H1 (cell line): Measurements from ENCODE around the gene NDUFB2. TPM values are rescaled to one million over a fixed set of nuclear protein-coding genes. Genes with fewer than 3 reads are reported as not detected.

Source experiments
- CTCF ChIA-PET: fragments of 300-600 bp; sonication (Branson Sonifier 250); formaldehyde crosslinking; loops from one replicate; lab custom pipeline; 2021; ENCODE audit not compliant: partially characterized antibody; lab: Charles Lee
- POLR2A ChIA-PET: fragments of 300-600 bp; sonication (Branson Sonifier 250); formaldehyde crosslinking; loops from one replicate; lab custom pipeline; 2021; ENCODE audit warnings: inconsistent platforms; ENCODE audit not compliant: partially characterized antibody; lab: Charles Lee
- DNase-seq, 2 experiments: peaks; one replicate each; pipeline versions ENCODE4 v3.0.0 to v3.0.0-alpha.2; 2010 to 2022; ENCODE audit warnings: low spot score in 2 of 2, low read depth in 1 of 2, mixed read lengths in 1 of 2
- FAIRE-seq: peaks from 2 replicates; lab custom pipeline; 2011; peaks lifted over from hg19 to GRCh38; lab: Jason Lieb, UNC
- H2AFZ ChIP-seq: 2 replicates; pipeline ENCODE4 v1.8.1; 2012; ENCODE audit warnings: low read length, inconsistent platforms
- H2AK5ac ChIP-seq: 2 replicates; pipeline ENCODE4 v1.6.1; 2013; ENCODE audit warnings: low read depth, low read length
- H2BK120ac ChIP-seq: replicated peaks from 2 replicates; pipeline ENCODE3; 2013; ENCODE audit warnings: low read depth, low read length, inconsistent platforms
- H2BK12ac ChIP-seq: 2 replicates; pipeline ENCODE4 v1.6.1; 2013; ENCODE audit warnings: low read depth, low read length
- H2BK15ac ChIP-seq: 2 replicates; pipeline ENCODE4 v1.6.1; 2013; ENCODE audit warnings: low read length
- H2BK20ac ChIP-seq: 2 replicates; pipeline ENCODE4 v1.6.1; 2013; ENCODE audit warnings: low read length
- H2BK5ac ChIP-seq: 2 replicates; pipeline ENCODE4 v1.6.1; 2013; ENCODE audit warnings: low read depth, low read length
- H3K14ac ChIP-seq: 2 replicates; pipeline ENCODE4 v1.6.1; 2013; ENCODE audit warnings: inconsistent platforms; ENCODE audit not compliant: insufficient read length
- H3K18ac ChIP-seq: 2 replicates; pipeline ENCODE4 v1.6.1; 2013; ENCODE audit warnings: low read length; ENCODE audit errors: extremely low read depth
- H3K23ac ChIP-seq: 2 replicates; pipeline ENCODE4 v1.6.1; 2013; ENCODE audit warnings: inconsistent platforms; ENCODE audit not compliant: insufficient read length
- H3K23me2 ChIP-seq: 2 replicates; pipeline ENCODE4 v1.6.1; 2013; ENCODE audit warnings: low read depth, low read length
- H3K27ac ChIP-seq: 2 replicates; pipeline ENCODE4 v1.6.1; 2011; ENCODE audit warnings: low read depth, low read length, inconsistent platforms
- H3K27me3 ChIP-seq, 4 experiments: replicated peaks in 1 of 4; 1 replicate in 1 of 4; 2 replicates in 3 of 4; pipeline versions ENCODE4 v1.6.1 to v1.8.1; 2011 to 2013; ENCODE audit warnings: low read length in 3 of 4, mild to moderate bottlenecking in 3 of 4, inconsistent platforms in 2 of 4, mixed read lengths in 2 of 4, moderate library complexity in 1 of 4; ENCODE audit not compliant: control insufficient read depth in 3 of 4, insufficient read depth in 3 of 4; ENCODE audit errors: extremely low read depth in 1 of 4
- H3K36me3 ChIP-seq, 4 experiments: 2 replicates each; pipeline versions ENCODE4 v1.6.1 to v1.8.1; 2011 to 2013; ENCODE audit warnings: mild to moderate bottlenecking in 4 of 4, low read length in 3 of 4, moderate library complexity in 2 of 4, control low read depth in 1 of 4, inconsistent platforms in 1 of 4; ENCODE audit not compliant: insufficient read depth in 4 of 4, control insufficient read depth in 2 of 4
- H3K4ac ChIP-seq: replicated peaks from 2 replicates; pipeline ENCODE3; 2013; ENCODE audit warnings: low read length, low read depth, mixed read lengths, inconsistent platforms; ENCODE audit not compliant: insufficient read length
- H3K4me1 ChIP-seq, 4 experiments: replicated peaks in 1 of 4; 1 replicate in 1 of 4; 2 replicates in 3 of 4; pipeline versions ENCODE4 v1.6.1 to v1.8.1; 2011 to 2013; ENCODE audit warnings: low read length in 3 of 4, inconsistent platforms in 2 of 4, mixed read lengths in 1 of 4; ENCODE audit not compliant: insufficient read depth in 4 of 4, control insufficient read depth in 3 of 4
- H3K4me2 ChIP-seq, 2 experiments: 2 replicates each; pipeline versions ENCODE4 v1.6.1 to v1.8.1; 2011 to 2013; ENCODE audit warnings: low read depth in 2 of 2, low read length in 2 of 2, control low read depth in 1 of 2, inconsistent platforms in 1 of 2, mild to moderate bottlenecking in 1 of 2; ENCODE audit not compliant: insufficient read depth in 1 of 2
- H3K4me3 ChIP-seq, 4 experiments: fragments of 200-600, 300-600 bp in 1 of 4; sonication (generic), shearing (Covaris generic), sonication (Bioruptor Twin) in 1 of 4; 2 replicates each; pipeline versions ENCODE4 v1.5.1 to v1.8.1; 2011 to 2016; ENCODE audit warnings: low read length in 4 of 4, low read depth in 3 of 4, control low read depth in 2 of 4, inconsistent platforms in 2 of 4, mild to moderate bottlenecking in 2 of 4, mixed read lengths in 1 of 4, moderate library complexity in 1 of 4; ENCODE audit not compliant: insufficient read depth in 2 of 4; ENCODE audit errors: extremely low read depth in 1 of 4
- H3K56ac ChIP-seq: replicated peaks from 2 replicates; pipeline ENCODE3; 2013; ENCODE audit warnings: low read depth, mild to moderate bottlenecking, mixed read lengths, low read length, inconsistent platforms; ENCODE audit not compliant: insufficient read length
- H3K79me1 ChIP-seq: 2 replicates; pipeline ENCODE4 v1.6.1; 2013; ENCODE audit warnings: low read depth, low read length, control low read depth
- H3K79me2 ChIP-seq, 2 experiments: 2 replicates each; pipeline versions ENCODE4 v1.6.1 to v1.8.1; 2012 to 2013; ENCODE audit warnings: low read length in 2 of 2, mild to moderate bottlenecking in 2 of 2, inconsistent platforms in 1 of 2; ENCODE audit not compliant: insufficient read depth in 2 of 2, control insufficient read depth in 1 of 2
- H3K9ac ChIP-seq, 4 experiments: replicated peaks in 1 of 4; 1 replicate in 1 of 4; 2 replicates in 3 of 4; pipeline versions ENCODE4 v1.6.1 to v1.8.1; 2011 to 2013; ENCODE audit warnings: low read depth in 3 of 4, low read length in 3 of 4, control low read depth in 2 of 4, mild to moderate bottlenecking in 2 of 4, moderate library complexity in 2 of 4, inconsistent platforms in 1 of 4; ENCODE audit errors: extremely low read depth in 1 of 4
- H3K9me3 ChIP-seq, 2 experiments: 2 replicates each; pipeline versions ENCODE4 v1.6.1 to v1.8.1; 2012 to 2013; ENCODE audit warnings: mild to moderate bottlenecking in 2 of 2, moderate library complexity in 2 of 2, control low read depth in 1 of 2, inconsistent platforms in 1 of 2, low read depth in 1 of 2, low read length in 1 of 2, mixed read lengths in 1 of 2; ENCODE audit not compliant: insufficient read depth in 2 of 2
- H4K20me1 ChIP-seq, 2 experiments: replicated peaks in 1 of 2; 2 replicates each; pipeline versions ENCODE3 to v1.8.1; 2011 to 2013; ENCODE audit warnings: inconsistent platforms in 2 of 2, low read length in 2 of 2, mild to moderate bottlenecking in 1 of 2; ENCODE audit not compliant: insufficient read depth in 2 of 2, control insufficient read depth in 1 of 2
- H4K5ac ChIP-seq: 2 replicates; pipeline ENCODE4 v1.6.1; 2013; ENCODE audit warnings: low read length, low read depth, mixed read lengths, inconsistent platforms; ENCODE audit not compliant: insufficient read length
- H4K8ac ChIP-seq: 2 replicates; pipeline ENCODE4 v1.8.0; 2013; ENCODE audit warnings: mild to moderate bottlenecking, moderate library complexity, low read length, inconsistent platforms; ENCODE audit not compliant: insufficient read depth; ENCODE audit errors: extremely low read depth
- H4K91ac ChIP-seq: replicated peaks from 2 replicates; pipeline ENCODE3; 2013; ENCODE audit warnings: low read length, mixed read lengths, inconsistent platforms; ENCODE audit not compliant: insufficient read length
- CBX8 ChIP-seq: fragments of 300-800, 300-1000 bp; sonication (generic); IDR thresholded peaks from 2 replicates; pipeline ENCODE4 v1.7.1; 2016; ENCODE audit warnings: low read depth, low read length, borderline replicate concordance
- FOSL1 ChIP-seq: IDR thresholded peaks from 2 replicates; pipeline ENCODE4 v1.6.1; 2011; ENCODE audit warnings: mild to moderate bottlenecking, low read depth, low read length, moderate library complexity; ENCODE audit not compliant: insufficient read depth
- JUN ChIP-seq: IDR thresholded peaks from 2 replicates; pipeline ENCODE4 v1.6.1; 2011; ENCODE audit warnings: low read depth, mild to moderate bottlenecking, improper control_type of control experiment, low read length
- KDM4A ChIP-seq: IDR thresholded peaks from one replicate; pipeline ENCODE4 v1.7.1; 2012; ENCODE audit warnings: low read depth, mild to moderate bottlenecking, moderate library complexity, low read length, inconsistent platforms; ENCODE audit not compliant: severe bottlenecking
- POLR2A ChIP-seq, 2 experiments: IDR thresholded peaks; 1 replicate in 1 of 2; 2 replicates in 1 of 2; pipeline ENCODE4 v1.6.1; 2011; ENCODE audit warnings: low read depth in 2 of 2, low read length in 2 of 2, mild to moderate bottlenecking in 2 of 2; ENCODE audit errors: control extremely low read depth in 1 of 2
- TBP ChIP-seq: IDR thresholded peaks from 2 replicates; pipeline ENCODE4 v1.6.1; 2011; ENCODE audit warnings: low read depth, low read length, improper control_type of control experiment
- WGBS, 2 experiments: shearing (Covaris generic) in 1 of 2; methylation state at CpG; one replicate each; pipeline versions ENCODE4 v1.1.6 to v1.1.7; 2013 to 2015; ENCODE audit warnings: low lambda C conversion rate in 2 of 2, mixed read lengths in 2 of 2, inconsistent platforms in 1 of 2, low coverage in 1 of 2, missing lambda C conversion rate in 1 of 2; ENCODE audit not compliant: insufficient replicate concordance in 2 of 2, insufficient coverage in 1 of 2, insufficient read length in 1 of 2; ENCODE audit errors: extremely low coverage in 1 of 2, missing lambda C conversion rate in 1 of 2; 5-methylcytosine and 5-hydroxymethylcytosine counted together
- polyA plus RNA-seq, 7 experiments: library from polyadenylated mRNA; depleted of rRNA in 3 of 7; stranded (reverse) in 5 of 7; unstranded in 2 of 7; fragments of >200 nt in 5 of 7; fragments of 200-250 nt in 2 of 7; gene quantifications; 1 replicate in 5 of 7; 2 replicates in 1 of 7; 4 replicates in 1 of 7; pipeline versions ENCODE4 v1.2.1 to v1.2.3, GENCODE V29; 2011 to 2013; ENCODE audit warnings: missing spikeins in 2 of 7, mixed read lengths in 2 of 7
- total RNA-seq: library from RNA; stranded (reverse); fragmentation: NEBNext Ultra II Directional; extraction: Animal tissue kit (Norgen Biotek cat#: 25700); gene quantifications from 2 replicates; pipeline ENCODE4 v1.2.1, GENCODE V29; 2021
- TF ChIP-seq, protein P1 (sequence below): IDR thresholded peaks from 2 replicates; pipeline ENCODE4 v1.6.1; 2012; ENCODE audit warnings: low read length, inconsistent platforms
- TF ChIP-seq, protein P2 (sequence below), 3 experiments: IDR thresholded peaks; 1 replicate in 2 of 3; 2 replicates in 1 of 3; pipeline versions ENCODE4 v1.5.1 to v1.6.1; 2011; ENCODE audit warnings: low read length in 3 of 3, mild to moderate bottlenecking in 3 of 3, inconsistent platforms in 2 of 3, low read depth in 1 of 3, moderate library complexity in 1 of 3; ENCODE audit not compliant: insufficient read depth in 1 of 3; ENCODE audit errors: control extremely low read depth in 1 of 3
- TF ChIP-seq, protein P3 (sequence below): IDR thresholded peaks from 2 replicates; pipeline ENCODE4 v1.6.1; 2011; ENCODE audit warnings: low read depth, mild to moderate bottlenecking, low read length; ENCODE audit not compliant: insufficient read depth

NDUFB2 gene
- total and polyA plus RNA-seq, 2 of the 8 experiments (the other 6 are each of a cell fraction or from before 2014, with no cell fraction given): 168 to 881 TPM

DNA sequence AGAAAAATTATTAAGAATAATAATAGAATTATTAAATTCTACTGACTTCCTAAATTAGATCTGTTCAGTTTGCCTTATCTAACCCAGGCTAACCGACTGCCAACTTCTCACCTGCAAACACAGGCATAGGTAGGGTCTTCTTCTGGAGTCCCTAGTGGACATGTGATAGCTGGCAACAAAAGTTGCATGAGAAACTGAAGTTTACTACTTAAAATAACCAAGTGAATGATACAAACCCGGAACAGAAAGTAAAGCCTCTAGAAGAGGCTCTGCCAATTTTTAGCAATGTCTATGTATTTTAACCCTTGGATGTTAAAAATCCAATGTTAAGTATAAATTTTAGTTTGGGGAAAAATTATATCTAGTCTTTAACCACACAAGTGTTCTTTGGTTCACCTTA, 37.6 kb downstream of the NDUFB2 start:
- Histone ChIP-seq H4K20me1 (no peaks in the 10 kb centered on the region), H3K4me3 (no peak overlapping the region), H3K79me1 (no peaks in the 10 kb centered on the region), H2BK15ac (no peak overlapping the region), H3K9ac (no peak overlapping the region), H2BK12ac (no peak overlapping the region), H3K27me3 (no peaks in the 10 kb centered on the region), H3K18ac (no peak overlapping the region), H2BK5ac (no peak overlapping the region), H3K4ac (no peak overlapping the region), H4K5ac (no peak overlapping the region), H3K36me3 (peaks cover 0 to 7% (median 0%) of the 10 kb centered on the region in 4 experiments; a peak in 3 of 8 replicates), H2BK20ac (no peak overlapping the region), H2AK5ac (no peak overlapping the region), H3K9me3 (no peaks in the 10 kb centered on the region), H2AFZ (no peak overlapping the region), H4K91ac (no peak overlapping the region), H2BK120ac (no peak overlapping the region), H3K4me1 (peaks cover 0 to 5% (median 0%) of the 10 kb centered on the region in 4 experiments; a peak in 1 of 7 replicates), H3K23ac (no peak overlapping the region), H3K56ac (no peak overlapping the region), H3K14ac (no peak overlapping the region), H3K23me2 (no peaks in the 10 kb centered on the region), H3K27ac (no peak overlapping the region), H3K4me2 (no peak overlapping the region), H3K79me2 (no peaks in the 10 kb centered on the region), H4K8ac (no peak overlapping the region)
- CTCF ChIA-PET: interaction anchor here (1.4 kb wide), 1 partner anchor 12 kb away, joined by 3 read pairs; no protein-coding TSS in a partner anchor
- DNase-seq (no peak), FAIRE-seq (no peak)
- POLR2A ChIA-PET: no interaction called here
- 87% methylated on average over 2 of the region's 2 CpGs; no CpG with 5 or more reads in 1 of the 2 experiments for WGBS, 2 experiments
- TF ChIP-seq, protein P1, sequence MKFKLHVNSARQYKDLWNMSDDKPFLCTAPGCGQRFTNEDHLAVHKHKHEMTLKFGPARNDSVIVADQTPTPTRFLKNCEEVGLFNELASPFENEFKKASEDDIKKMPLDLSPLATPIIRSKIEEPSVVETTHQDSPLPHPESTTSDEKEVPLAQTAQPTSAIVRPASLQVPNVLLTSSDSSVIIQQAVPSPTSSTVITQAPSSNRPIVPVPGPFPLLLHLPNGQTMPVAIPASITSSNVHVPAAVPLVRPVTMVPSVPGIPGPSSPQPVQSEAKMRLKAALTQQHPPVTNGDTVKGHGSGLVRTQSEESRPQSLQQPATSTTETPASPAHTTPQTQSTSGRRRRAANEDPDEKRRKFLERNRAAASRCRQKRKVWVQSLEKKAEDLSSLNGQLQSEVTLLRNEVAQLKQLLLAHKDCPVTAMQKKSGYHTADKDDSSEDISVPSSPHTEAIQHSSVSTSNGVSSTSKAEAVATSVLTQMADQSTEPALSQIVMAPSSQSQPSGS: no peak
- TF ChIP-seq FOSL1: no peak
- no peak for TF ChIP-seq JUN
- no peak for TF ChIP-seq TBP
- TF ChIP-seq CBX8: no peak
- TF ChIP-seq, protein P2, sequence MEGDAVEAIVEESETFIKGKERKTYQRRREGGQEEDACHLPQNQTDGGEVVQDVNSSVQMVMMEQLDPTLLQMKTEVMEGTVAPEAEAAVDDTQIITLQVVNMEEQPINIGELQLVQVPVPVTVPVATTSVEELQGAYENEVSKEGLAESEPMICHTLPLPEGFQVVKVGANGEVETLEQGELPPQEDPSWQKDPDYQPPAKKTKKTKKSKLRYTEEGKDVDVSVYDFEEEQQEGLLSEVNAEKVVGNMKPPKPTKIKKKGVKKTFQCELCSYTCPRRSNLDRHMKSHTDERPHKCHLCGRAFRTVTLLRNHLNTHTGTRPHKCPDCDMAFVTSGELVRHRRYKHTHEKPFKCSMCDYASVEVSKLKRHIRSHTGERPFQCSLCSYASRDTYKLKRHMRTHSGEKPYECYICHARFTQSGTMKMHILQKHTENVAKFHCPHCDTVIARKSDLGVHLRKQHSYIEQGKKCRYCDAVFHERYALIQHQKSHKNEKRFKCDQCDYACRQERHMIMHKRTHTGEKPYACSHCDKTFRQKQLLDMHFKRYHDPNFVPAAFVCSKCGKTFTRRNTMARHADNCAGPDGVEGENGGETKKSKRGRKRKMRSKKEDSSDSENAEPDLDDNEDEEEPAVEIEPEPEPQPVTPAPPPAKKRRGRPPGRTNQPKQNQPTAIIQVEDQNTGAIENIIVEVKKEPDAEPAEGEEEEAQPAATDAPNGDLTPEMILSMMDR (IDR thresholded peaks at IDR 0.05; ENCODE audit: control extremely low read depth in 1 of 3, insufficient read depth in 1 of 3, low read depth in 1 of 3, low read length in 3 of 3): no peak
- TF ChIP-seq KDM4A: no peak
- TF ChIP-seq, protein P3, sequence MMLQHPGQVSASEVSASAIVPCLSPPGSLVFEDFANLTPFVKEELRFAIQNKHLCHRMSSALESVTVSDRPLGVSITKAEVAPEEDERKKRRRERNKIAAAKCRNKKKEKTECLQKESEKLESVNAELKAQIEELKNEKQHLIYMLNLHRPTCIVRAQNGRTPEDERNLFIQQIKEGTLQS: no peak
- TF ChIP-seq POLR2A (IDR thresholded peaks at IDR 0.05; ENCODE audit: control extremely low read depth in 1 of 2, low read depth in 2 of 2, low read length in 2 of 2): no peak
